Measurements from ENCODE around the gene DRD1.

DNA sequence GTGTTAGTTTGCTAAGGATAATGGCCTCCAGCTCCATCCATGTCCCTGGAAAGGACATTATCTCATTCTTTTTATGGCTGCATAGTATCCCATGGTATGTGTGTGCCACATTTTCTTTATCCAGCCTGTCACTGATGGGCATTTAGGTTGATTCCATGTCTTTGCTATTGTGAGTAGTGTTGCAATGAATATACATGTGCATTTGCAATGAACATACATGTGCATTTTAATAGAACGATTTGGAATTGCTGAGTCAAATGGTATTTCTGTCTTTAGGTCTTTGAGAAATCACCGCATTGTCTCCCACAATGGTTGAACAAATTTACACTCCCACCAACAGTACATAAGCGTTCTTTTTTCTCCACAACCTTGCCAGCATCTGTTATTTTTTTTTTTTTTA is 37.7 kb downstream of the DRD1 start:
- TF ChIP-seq, protein P1, sequence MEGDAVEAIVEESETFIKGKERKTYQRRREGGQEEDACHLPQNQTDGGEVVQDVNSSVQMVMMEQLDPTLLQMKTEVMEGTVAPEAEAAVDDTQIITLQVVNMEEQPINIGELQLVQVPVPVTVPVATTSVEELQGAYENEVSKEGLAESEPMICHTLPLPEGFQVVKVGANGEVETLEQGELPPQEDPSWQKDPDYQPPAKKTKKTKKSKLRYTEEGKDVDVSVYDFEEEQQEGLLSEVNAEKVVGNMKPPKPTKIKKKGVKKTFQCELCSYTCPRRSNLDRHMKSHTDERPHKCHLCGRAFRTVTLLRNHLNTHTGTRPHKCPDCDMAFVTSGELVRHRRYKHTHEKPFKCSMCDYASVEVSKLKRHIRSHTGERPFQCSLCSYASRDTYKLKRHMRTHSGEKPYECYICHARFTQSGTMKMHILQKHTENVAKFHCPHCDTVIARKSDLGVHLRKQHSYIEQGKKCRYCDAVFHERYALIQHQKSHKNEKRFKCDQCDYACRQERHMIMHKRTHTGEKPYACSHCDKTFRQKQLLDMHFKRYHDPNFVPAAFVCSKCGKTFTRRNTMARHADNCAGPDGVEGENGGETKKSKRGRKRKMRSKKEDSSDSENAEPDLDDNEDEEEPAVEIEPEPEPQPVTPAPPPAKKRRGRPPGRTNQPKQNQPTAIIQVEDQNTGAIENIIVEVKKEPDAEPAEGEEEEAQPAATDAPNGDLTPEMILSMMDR (IDR thresholded peaks at IDR 0.05): no peak
- no peak for TF ChIP-seq POLR2A (IDR thresholded peaks at IDR 0.05)
